Stimulated activated CD8-positive, alpha-beta memory T cell treated with anti-CD3 and anti-CD28 coated beads, Interleukin-4, amount 100 ng/mL, for 48 hours (primary cell): ENCODE results near the gene SAMD8.
"Not testable (repeated sequence)": the region's sequence is repeated elsewhere in the genome, so short reads cannot be mapped to it uniquely, and the experiment has no call there.

Experiments used
- DNase-seq: peaks from one replicate; pipeline ENCODE4 v3.0.0-alpha.2; 2020

SAMD8 gene

GRCh38 chr10:75199949-75200348 is 88.5 kb downstream of the SAMD8 start:
- not testable (repeated sequence) for DNase-seq

DNA sequence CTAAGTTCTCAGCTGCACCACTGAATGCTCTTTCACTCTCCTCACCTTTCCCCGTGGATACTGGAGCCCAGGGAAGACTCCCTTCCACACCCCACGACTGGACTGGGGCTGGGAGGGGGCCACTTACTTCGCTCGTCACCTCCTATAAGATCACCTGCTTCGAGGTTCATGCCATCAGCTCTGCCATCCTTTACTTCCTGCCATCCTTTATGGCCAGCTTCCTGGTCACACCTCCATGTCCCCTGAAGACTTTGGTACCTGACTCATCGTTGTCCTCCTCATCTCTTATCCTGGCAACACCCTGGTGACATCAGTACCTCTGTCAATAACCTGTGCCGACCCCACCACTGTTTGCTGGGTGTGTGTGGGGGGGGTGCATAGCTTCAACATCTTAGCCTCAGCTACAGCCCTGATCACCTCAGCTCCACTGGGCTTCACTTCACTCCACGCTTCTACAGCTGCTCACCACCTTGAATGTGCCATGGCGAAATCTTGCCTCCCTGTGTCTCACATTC is 90.4 kb downstream of the SAMD8 start:
- DNase-seq = peak; percentile 14

DNA sequence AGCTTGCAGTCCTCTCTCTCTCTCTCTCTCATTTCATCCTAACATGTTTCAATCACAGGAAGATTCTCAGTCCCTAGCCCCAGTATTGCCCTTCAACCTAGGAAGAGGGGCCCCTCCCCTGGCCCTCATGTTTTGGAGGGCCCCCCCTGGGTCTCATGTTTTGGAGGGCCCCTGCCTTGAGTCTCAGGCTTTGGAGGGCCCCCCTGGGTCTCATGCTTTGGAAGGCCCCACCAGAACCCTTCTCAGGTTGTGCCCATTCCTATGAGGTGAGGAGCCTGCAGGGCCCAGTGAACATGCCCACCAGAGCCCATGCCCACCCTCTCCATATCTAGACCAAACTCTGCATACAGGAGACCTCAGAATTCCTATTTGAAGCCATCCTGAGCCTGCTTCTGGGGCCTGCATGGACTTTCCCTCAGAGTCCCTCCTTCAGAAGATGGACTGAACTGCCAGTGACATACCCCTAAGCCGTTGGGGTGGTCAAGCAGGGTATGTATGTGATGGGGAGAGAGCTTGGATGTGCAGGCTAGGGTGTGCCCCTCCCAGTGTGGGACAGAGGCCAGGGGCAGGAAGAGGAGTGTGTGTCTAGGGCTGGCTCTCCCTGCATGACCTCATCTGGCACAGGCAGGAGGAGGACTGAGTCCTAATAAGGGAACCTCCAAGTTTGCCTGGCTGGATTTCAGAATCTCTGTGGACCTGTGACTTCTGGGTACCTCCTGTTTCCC is 91.0 kb downstream of the SAMD8 start:
- DNase-seq = peak; percentile 5

GRCh38 chr10:75203046-75203620 is 91.7 kb downstream of the SAMD8 start:
- DNase-seq = not testable (repeated sequence)

- DNase-seq = no peak
These were observed 92.3 kb downstream of the SAMD8 start for GRCh38 chr10:75203724-75204123.

DNA sequence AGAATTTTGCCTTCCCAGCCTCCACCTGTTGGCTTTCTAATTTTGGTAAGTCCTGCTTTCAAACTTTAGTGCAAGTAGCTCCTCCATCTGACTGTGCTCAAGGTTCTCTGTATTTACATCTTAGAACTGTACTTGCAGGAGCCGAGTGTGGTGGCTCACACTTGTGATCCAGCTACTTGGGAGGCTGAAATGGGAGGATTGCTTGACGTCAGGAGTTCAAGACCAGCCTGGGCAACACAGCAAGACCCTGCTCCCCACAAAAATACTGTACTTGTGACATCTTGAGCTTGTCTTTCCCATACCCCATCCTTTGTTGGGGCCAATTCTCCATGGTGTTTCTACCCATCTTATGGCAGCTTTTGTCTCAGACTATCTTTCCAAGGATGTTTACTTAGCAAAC is 94.5 kb downstream of the SAMD8 start:
- no peak for DNase-seq

DNA sequence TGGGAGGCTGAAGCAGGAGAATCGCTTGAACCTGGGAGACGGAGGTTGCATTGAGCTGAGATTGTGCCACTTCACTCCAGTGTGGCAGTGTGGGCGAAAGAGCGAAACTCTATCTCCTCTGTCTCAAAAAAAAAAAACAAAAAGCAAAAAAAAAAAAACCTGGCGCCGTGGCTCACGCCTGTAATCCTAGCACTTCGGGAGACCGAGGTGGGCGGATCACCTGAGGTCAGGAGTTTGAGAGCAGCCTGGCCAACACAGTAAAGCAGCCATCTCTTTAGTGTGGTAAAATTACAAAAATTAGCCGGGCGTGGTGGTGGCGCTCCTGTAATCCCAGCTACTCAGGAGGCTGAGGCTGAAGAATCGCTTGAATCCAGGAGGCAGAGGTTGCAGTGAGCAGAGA is 95.2 kb downstream of the SAMD8 start:
- DNase-seq = not testable (repeated sequence)

DNA sequence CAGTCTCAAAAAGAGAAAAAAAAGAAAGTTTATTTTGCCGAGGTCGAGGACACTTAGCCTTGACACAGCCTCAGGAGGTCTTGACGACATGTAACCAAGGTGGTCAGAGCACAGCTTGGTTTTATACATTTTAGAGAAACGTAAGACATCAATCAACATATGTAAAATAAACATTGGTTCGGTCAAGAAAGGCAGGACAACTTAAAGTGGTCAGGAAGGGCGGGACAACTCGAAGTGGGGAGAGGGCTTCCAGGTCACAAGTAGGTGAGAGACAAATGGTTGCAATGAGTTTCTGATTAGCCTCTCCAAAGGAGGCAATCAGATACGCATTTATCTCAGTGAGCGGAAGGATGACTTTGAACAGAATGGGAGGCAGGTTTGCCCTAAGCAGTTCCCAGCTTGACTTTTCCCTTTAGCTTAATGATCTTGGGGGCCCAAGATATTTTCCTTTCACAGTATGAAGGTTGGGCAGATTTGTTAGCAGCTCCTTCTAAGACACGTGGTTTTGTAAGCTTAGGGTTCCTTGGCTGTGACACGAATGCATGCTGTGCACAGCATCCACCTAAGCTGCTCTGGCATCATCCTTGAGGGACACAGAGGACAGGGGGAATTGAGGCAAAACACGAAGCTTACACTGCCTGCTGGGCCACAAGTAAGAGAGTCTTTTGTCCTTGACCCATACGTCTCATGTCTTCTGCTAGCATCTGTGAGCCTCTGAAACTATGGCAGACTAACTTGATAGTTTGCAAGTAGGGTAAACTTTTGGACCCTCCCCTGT is 95.8 kb downstream of the SAMD8 start:
- no peak for DNase-seq

GRCh38 chr10:75207857-75208144 is 96.3 kb downstream of the SAMD8 start:
- no peak for DNase-seq

DNA sequence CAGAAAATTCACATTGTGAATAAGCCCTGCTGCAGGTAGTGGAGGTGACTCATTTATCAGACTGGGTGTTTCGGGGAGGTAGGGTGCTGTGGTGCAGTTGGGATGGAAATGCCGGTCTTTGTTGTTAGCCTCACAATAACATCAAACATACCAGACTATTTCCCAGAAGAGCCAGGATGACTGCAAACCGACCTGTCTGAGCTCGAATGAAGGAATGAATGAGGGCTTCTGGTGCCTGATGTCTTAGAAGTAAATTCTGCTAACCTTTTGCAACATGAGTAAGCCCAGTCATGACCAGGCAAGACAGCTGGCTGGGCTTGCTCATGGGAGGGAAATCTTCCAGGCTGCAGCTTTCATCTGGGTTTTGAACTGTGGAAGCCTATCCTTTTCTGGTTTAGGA is 96.7 kb downstream of the SAMD8 start:
- no peak for DNase-seq

DNA sequence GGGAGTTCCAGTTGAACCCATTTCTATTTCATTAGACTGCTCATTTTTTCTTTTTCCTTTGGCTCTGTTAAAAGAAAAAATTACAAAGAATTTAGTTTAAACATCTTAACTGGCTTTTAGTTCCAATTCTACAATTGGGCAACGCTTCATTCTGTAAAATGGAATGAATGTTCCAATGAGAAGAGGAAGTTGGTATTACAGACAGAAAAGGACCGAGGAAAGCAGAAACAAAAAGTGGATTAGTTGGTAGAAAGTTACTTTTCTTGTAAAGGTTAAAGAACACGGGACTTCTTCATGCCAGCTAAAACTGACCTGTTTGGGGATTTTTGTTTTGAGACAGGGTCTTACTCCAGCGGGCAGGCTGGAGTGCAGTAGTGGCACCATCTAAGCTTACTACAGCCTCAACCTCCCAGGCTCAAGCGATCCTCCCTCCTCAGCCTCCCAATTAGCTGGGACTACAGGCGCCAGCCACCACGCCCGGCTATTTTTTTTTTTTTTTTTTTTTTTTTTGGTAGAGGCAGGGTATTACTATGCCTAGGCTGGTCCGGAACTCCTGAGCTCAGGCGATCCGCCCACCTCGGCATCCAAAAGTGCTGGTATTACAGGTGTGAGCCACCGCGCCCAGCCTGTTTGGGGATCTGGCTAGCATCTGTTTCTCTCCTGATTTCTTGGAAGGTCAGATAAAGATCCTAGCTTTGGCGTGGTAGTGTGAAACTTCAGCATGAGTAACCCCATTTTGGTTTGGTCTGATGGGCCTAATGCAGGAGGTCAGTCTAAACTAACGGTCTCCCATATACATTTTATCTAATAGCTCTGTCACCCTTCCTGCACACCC is 97.8 kb downstream of the SAMD8 start:
- DNase-seq = no peak

DNA sequence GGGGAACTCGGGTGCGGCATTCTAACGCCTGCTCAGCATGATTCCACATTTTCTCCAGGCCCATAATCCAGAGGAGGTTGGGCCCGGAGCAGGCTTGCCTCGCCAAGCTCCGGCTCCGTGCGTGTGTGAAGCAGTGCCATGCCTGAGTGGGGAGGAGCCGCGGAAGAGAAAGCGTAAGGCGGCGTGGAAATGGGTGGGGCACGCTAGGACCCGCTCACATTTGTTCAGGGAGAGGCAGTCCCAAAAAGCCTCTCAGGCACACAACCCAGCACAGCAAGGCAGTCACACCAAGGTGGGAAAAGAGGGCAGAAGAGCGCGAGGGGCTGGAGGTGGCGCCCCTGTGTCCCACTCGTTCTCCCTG is 98.4 kb downstream of the SAMD8 start:
- peak; percentile 78 for DNase-seq

DNA sequence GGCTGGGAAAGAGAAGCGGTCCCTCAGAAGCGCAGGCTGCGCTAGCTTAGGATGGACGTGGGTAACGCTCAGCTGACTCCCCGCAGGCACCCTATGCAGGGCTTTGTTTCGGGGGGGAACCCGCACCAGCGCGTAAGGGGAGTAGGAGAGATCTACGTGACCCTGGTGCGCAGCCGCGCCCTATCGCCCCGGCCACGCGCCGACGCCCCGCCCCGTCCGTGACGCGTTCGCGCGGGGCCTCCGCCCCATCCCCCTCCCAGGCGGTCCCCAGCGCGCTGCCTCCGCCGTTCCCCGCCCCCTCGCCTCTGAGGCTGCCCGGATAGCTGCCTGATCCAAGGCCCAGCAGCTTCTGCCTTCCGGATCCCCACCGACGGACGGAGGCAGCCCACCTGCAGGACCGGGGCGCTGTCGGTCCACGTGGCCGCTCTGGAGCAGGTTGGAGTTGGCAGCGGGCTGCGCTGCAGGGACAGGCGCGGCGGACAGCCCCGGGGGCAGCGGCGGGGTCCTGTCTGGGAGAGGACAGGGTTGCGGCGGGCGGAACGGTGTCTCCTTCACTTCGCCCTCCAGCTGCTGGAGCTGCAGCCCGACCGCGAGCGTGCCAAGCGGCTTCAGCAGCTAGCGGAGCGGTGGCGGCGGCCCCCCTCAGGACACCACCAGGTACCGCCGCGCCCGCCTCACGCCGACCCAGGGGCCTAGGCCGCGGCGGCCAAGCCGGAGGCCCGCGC is 99.0 kb downstream of the SAMD8 start, which contains the start of gene VDAC2:
TSS of gene VDAC2 (plus strand) at position 515 of the 725 bp plus-strand sequence. CDS start 363 bp downstream, outside the sequence.
- DNase-seq = peak; percentile 96

GRCh38 chr10:75211007-75211691 is 99.7 kb downstream of the SAMD8 start:
- DNase-seq = peak; percentile 50

GRCh38 chr10:75212343-75212742 is 100.9 kb downstream of the SAMD8 start:
- no peak for DNase-seq

DNA sequence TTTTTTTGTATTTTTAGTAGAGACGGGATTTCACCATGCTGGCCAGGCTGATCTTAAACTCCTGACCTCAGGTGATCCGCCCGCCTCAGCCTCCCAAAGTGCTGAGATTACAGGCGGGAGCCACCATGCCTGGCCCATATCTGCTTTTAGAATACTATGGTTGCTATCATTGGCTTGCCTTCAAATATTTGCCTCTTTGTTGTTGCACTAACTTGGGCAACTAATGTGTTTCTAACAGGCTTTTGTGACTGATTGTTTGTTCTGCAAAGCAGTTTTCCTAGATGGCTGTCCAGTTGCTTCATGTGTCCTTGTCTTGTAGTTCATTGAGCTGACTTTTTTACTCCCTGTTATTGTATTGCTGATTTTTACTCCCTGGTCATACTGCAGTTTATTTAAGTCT is 108.8 kb downstream of the SAMD8 start:
- no peak for DNase-seq

DNA sequence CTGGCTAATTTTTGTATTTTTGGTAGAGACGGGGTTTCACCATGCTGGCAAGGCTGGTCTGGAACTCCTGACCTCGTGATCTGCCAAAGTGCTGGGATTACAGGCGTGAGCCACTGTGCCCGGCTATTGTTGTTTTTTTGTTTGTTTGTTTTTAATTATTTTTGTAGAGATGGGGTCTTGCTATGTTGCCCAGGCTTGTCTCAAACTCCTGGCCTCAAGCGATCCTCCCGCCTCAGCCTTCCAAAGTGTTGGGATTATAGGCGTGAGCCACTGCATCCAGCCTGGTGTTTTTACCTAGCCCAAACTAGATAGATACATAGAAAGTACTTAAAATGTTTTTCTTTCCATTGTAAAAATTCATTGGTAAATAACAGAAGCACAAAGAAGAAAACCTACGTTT is 110.0 kb downstream of the SAMD8 start:
- not testable (repeated sequence) for DNase-seq

GRCh38 chr10:75223507-75223906 is 112.1 kb downstream of the SAMD8 start:
- no peak for DNase-seq

- no peak for DNase-seq
These were observed 114.6 kb downstream of the SAMD8 start for GRCh38 chr10:75226095-75226494.

GRCh38 chr10:75226656-75227055 is 115.2 kb downstream of the SAMD8 start:
- DNase-seq = no peak

DNA sequence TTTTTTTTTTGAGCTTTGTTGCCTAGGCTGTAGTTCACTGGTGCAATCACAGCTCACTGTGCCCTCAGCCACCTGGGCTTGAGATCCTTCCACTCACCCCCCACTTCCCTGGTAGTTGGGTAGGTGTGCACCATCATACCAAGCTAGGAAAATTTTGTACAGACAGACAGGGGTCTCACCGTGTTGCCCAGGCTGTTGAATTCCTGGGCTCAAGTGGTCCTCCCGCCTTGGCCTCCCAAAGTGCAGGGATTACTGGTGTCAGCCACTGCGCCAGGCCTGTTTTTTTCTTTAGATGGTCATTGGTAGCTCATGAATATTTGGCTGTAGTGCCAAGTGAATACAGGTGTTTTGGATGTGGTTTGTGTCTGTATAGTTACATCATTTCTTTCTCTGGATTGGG is 116.8 kb downstream of the SAMD8 start:
- DNase-seq = no peak

- DNase-seq = no peak
These were observed 117.4 kb downstream of the SAMD8 start for GRCh38 chr10:75228834-75229233.
